SK-N-SH treated with all-trans-retinoic acid at 6 μM for 48 hours (cell line): ENCODE results near the gene PLEKHJ1.

Experiments
- ATAC-seq: fragments of 200-7000 bp; cut with Tn5 transposase; 3 replicates; pipeline ENCODE4 v1.9.1; 2020; ENCODE audit warnings: mild to moderate bottlenecking, moderate library complexity
- ARNTL ChIP-seq: fragments of 450-650 bp; formaldehyde crosslinking; IDR thresholded peaks from 2 replicates; pipeline ENCODE4 v1.5.0; 2020; ENCODE audit warnings: low read depth, mild to moderate bottlenecking, moderate library complexity, borderline replicate concordance
- BACH2 ChIP-seq: fragments of 250-450 bp; sonication (Bioruptor Pico); IDR thresholded peaks from 2 replicates; pipeline ENCODE4 v1.9.0; 2021; ENCODE audit warnings: mild to moderate bottlenecking, borderline replicate concordance
- CSDC2 ChIP-seq: fragments of 250-450 bp; sonication (Bioruptor Pico); IDR thresholded peaks from 2 replicates; pipeline ENCODE4 v1.5.0; 2020; ENCODE audit warnings: mild to moderate bottlenecking, moderate library complexity
- ESRRG ChIP-seq: fragments of 250-450 bp; sonication (Bioruptor Pico); IDR thresholded peaks from 2 replicates; pipeline ENCODE4 v1.6.1; 2021; ENCODE audit warnings: mild to moderate bottlenecking
- OSR1 ChIP-seq: fragments of 250-450 bp; sonication (Bioruptor Pico); IDR thresholded peaks from 2 replicates; pipeline ENCODE4 v1.8.0; 2022; ENCODE audit warnings: moderate library complexity, mild to moderate bottlenecking, inconsistent platforms
- PPARA ChIP-seq: fragments of 250-450 bp; sonication (Bioruptor Pico); IDR thresholded peaks from 2 replicates; pipeline ENCODE4 v1.5.0; 2020; ENCODE audit warnings: mild to moderate bottlenecking, borderline replicate concordance
- RARB ChIP-seq: fragments of 250-450 bp; sonication (Bioruptor Pico); IDR thresholded peaks from 2 replicates; pipeline ENCODE4 v1.8.0; 2021; ENCODE audit warnings: mild to moderate bottlenecking, moderate library complexity
- SNAI2 ChIP-seq: fragments of 250-450 bp; sonication (Bioruptor Pico); IDR thresholded peaks from 2 replicates; pipeline ENCODE4 v1.5.0; 2020; ENCODE audit warnings: mild to moderate bottlenecking, moderate library complexity
- TOX ChIP-seq: fragments of 250-450 bp; sonication (Bioruptor Pico); IDR thresholded peaks from 2 replicates; pipeline ENCODE4 v1.8.0; 2021; ENCODE audit warnings: mild to moderate bottlenecking, moderate library complexity, borderline replicate concordance
- ZC3H10 ChIP-seq: fragments of 250-450 bp; sonication (Bioruptor Pico); IDR thresholded peaks from 2 replicates; pipeline ENCODE4 v1.5.1; 2021; ENCODE audit warnings: mild to moderate bottlenecking, moderate library complexity
- ZFP3 ChIP-seq: fragments of 250-450 bp; sonication (Bioruptor Pico); IDR thresholded peaks from 2 replicates; pipeline ENCODE4 v1.5.0; 2020; ENCODE audit warnings: mild to moderate bottlenecking, moderate library complexity
- ZFP30 ChIP-seq: fragments of 450-650 bp; formaldehyde crosslinking; IDR thresholded peaks from 2 replicates; pipeline ENCODE4 v1.5.0; 2022; ENCODE audit warnings: mild to moderate bottlenecking, moderate library complexity
- ZNF565 ChIP-seq: fragments of 450-650 bp; formaldehyde crosslinking; conservative IDR thresholded peaks from 2 replicates; pipeline ENCODE4 v1.5.0; 2020; ENCODE audit warnings: low read depth, mild to moderate bottlenecking, moderate library complexity
- ZNF70 ChIP-seq: fragments of 450-650 bp; formaldehyde crosslinking; IDR thresholded peaks from 2 replicates; pipeline ENCODE4 v1.5.0; 2020; ENCODE audit warnings: mild to moderate bottlenecking, moderate library complexity
- ZNF8 ChIP-seq: fragments of 450-650 bp; formaldehyde crosslinking; IDR thresholded peaks from 2 replicates; pipeline ENCODE4 v1.5.0; 2020; ENCODE audit warnings: mild to moderate bottlenecking, moderate library complexity
- TF ChIP-seq, protein P1 (sequence below): fragments of 250-450 bp; sonication (Bioruptor Pico); IDR thresholded peaks from 2 replicates; pipeline ENCODE4 v1.8.0; 2021; ENCODE audit warnings: low read depth, mild to moderate bottlenecking, moderate library complexity, borderline replicate concordance
- TF ChIP-seq, protein P2 (sequence below): fragments of 250-450 bp; sonication (Bioruptor Pico); IDR thresholded peaks from 2 replicates; pipeline ENCODE4 v1.5.1; 2021; ENCODE audit warnings: mild to moderate bottlenecking, moderate library complexity
- TF ChIP-seq, protein P3 (sequence below): fragments of 250-450 bp; sonication (Bioruptor Pico); IDR thresholded peaks from 2 replicates; pipeline ENCODE4 v1.5.0; 2020; ENCODE audit warnings: mild to moderate bottlenecking, moderate library complexity
- TF ChIP-seq, protein P4 (sequence below): fragments of 250-450 bp; sonication (Bioruptor Pico); IDR thresholded peaks from 2 replicates; pipeline ENCODE4 v1.8.0; 2020; ENCODE audit warnings: mild to moderate bottlenecking, moderate library complexity, borderline replicate concordance
- TF ChIP-seq, protein P5 (sequence below): fragments of 250-450 bp; sonication (Bioruptor Pico); IDR thresholded peaks from 2 replicates; pipeline ENCODE4 v1.5.1; 2020; ENCODE audit warnings: low read depth, mild to moderate bottlenecking, moderate library complexity

The PLEKHJ1 gene

DNA sequence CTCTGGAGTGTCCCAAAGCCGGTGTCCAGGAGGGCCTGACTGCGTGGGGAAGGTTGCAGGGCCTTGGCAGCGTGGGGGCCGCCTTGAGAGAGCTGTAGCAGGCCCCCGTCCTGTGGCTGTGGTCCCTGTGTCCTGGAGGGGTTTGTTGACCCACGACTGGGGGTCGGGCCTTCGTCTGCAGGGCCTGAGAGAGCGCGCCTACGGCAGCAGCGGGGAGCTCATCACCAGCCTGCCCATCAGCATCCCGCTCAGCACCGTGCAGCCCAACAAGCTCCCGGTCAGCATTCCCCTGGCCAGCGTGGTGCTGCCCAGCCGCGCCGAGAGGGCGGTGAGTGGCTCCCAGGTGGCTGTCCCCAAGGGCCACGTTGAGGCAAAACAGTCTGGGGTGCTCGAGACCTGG is 18.5 kb downstream of the PLEKHJ1 start:
- TF ChIP-seq SNAI2 (CRISPR knock-in tag) (no peak), ZNF565 (CRISPR knock-in tag) (no peak), CSDC2 (CRISPR knock-in tag) (no peak), ZC3H10 (CRISPR knock-in tag) (no peak), ZNF8 (no peak), ARNTL (CRISPR knock-in tag) (no peak), ZFP30 (no peak), BACH2 (no peak), PPARA (CRISPR knock-in tag) (no peak), ZNF70 (no peak), OSR1 (no peak), ESRRG (CRISPR knock-in tag) (no peak), RARB (CRISPR knock-in tag) (no peak), ZFP3 (no peak)
- TF ChIP-seq, protein P1, sequence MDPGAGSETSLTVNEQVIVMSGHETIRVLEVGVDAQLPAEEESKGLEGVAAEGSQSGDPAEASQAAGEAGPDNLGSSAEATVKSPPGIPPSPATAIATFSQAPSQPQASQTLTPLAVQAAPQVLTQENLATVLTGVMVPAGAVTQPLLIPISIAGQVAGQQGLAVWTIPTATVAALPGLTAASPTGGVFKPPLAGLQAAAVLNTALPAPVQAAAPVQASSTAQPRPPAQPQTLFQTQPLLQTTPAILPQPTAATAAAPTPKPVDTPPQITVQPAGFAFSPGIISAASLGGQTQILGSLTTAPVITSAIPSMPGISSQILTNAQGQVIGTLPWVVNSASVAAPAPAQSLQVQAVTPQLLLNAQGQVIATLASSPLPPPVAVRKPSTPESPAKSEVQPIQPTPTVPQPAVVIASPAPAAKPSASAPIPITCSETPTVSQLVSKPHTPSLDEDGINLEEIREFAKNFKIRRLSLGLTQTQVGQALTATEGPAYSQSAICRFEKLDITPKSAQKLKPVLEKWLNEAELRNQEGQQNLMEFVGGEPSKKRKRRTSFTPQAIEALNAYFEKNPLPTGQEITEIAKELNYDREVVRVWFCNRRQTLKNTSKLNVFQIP (CRISPR knock-in tag): no peak
- TF ChIP-seq, protein P2, sequence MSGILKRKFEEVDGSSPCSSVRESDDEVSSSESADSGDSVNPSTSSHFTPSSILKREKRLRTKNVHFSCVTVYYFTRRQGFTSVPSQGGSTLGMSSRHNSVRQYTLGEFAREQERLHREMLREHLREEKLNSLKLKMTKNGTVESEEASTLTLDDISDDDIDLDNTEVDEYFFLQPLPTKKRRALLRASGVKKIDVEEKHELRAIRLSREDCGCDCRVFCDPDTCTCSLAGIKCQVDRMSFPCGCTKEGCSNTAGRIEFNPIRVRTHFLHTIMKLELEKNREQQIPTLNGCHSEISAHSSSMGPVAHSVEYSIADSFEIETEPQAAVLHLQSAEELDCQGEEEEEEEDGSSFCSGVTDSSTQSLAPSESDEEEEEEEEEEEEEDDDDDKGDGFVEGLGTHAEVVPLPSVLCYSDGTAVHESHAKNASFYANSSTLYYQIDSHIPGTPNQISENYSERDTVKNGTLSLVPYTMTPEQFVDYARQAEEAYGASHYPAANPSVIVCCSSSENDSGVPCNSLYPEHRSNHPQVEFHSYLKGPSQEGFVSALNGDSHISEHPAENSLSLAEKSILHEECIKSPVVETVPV (CRISPR knock-in tag): no peak
- TF ChIP-seq, protein P3, sequence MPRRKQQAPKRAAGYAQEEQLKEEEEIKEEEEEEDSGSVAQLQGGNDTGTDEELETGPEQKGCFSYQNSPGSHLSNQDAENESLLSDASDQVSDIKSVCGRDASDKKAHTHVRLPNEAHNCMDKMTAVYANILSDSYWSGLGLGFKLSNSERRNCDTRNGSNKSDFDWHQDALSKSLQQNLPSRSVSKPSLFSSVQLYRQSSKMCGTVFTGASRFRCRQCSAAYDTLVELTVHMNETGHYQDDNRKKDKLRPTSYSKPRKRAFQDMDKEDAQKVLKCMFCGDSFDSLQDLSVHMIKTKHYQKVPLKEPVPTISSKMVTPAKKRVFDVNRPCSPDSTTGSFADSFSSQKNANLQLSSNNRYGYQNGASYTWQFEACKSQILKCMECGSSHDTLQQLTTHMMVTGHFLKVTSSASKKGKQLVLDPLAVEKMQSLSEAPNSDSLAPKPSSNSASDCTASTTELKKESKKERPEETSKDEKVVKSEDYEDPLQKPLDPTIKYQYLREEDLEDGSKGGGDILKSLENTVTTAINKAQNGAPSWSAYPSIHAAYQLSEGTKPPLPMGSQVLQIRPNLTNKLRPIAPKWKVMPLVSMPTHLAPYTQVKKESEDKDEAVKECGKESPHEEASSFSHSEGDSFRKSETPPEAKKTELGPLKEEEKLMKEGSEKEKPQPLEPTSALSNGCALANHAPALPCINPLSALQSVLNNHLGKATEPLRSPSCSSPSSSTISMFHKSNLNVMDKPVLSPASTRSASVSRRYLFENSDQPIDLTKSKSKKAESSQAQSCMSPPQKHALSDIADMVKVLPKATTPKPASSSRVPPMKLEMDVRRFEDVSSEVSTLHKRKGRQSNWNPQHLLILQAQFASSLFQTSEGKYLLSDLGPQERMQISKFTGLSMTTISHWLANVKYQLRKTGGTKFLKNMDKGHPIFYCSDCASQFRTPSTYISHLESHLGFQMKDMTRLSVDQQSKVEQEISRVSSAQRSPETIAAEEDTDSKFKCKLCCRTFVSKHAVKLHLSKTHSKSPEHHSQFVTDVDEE (CRISPR knock-in tag): no peak
- TF ChIP-seq, protein P4, sequence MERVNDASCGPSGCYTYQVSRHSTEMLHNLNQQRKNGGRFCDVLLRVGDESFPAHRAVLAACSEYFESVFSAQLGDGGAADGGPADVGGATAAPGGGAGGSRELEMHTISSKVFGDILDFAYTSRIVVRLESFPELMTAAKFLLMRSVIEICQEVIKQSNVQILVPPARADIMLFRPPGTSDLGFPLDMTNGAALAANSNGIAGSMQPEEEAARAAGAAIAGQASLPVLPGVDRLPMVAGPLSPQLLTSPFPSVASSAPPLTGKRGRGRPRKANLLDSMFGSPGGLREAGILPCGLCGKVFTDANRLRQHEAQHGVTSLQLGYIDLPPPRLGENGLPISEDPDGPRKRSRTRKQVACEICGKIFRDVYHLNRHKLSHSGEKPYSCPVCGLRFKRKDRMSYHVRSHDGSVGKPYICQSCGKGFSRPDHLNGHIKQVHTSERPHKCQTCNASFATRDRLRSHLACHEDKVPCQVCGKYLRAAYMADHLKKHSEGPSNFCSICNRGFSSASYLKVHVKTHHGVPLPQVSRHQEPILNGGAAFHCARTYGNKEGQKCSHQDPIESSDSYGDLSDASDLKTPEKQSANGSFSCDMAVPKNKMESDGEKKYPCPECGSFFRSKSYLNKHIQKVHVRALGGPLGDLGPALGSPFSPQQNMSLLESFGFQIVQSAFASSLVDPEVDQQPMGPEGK (CRISPR knock-in tag): no peak
- TF ChIP-seq, all 23 proteins: peak for 0
- ATAC-seq: no peak

DNA sequence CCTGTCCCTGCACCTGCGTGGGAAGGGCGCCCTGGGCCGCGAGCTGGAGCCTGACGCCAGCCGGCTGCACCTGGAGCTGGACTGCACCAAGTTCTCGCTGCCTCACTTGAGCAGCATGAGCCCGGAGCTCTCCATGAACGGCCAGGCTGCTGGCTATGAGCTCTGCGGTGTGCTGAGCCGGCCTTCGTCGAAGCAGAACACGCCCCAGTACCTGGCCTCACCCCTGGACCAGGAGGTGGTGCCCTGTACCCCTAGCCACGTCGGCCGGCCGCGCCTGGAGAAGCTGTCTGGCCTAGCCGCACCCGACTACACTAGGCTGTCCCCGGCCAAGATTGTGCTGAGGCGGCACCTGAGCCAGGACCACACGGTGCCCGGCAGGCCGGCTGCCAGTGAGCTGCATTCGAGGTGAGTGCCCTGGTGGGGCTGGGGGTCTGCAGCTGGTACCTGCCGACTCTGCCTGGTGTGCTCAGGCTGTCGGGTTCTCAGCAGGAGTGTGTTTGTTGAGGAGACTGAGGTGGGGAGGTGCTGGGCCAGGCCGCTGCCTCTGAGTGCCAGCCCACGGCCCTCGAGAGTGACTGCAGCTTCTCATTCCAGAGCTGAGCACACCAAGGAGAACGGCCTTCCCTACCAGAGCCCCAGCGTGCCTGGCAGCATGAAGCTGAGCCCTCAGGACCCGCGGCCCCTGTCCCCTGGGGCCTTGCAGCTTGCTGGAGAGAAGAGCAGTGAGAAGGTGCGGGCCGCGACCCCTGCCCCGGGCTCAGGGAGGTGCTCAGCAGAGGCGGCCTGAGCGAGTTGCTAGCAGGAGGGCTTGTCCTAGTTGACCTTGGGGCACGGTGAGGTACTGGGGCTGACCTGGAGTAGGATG is 19.5 kb downstream of the PLEKHJ1 start:
- no peak for ATAC-seq
- TF ChIP-seq SNAI2 (CRISPR knock-in tag) (no peak), BACH2 (no peak), TOX (CRISPR knock-in tag) (no peak), ZFP3 (no peak), ZNF565 (CRISPR knock-in tag) (no peak), PPARA (CRISPR knock-in tag) (no peak), ZC3H10 (CRISPR knock-in tag) (no peak)
- TF ChIP-seq, protein P5, sequence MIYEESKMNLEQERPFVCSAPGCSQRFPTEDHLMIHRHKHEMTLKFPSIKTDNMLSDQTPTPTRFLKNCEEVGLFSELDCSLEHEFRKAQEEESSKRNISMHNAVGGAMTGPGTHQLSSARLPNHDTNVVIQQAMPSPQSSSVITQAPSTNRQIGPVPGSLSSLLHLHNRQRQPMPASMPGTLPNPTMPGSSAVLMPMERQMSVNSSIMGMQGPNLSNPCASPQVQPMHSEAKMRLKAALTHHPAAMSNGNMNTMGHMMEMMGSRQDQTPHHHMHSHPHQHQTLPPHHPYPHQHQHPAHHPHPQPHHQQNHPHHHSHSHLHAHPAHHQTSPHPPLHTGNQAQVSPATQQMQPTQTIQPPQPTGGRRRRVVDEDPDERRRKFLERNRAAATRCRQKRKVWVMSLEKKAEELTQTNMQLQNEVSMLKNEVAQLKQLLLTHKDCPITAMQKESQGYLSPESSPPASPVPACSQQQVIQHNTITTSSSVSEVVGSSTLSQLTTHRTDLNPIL: no peak
- TF ChIP-seq, protein P1 (CRISPR knock-in tag): no peak
- TF ChIP-seq, protein P3 (CRISPR knock-in tag): no peak
- TF ChIP-seq, protein P4 (CRISPR knock-in tag): no peak
- TF ChIP-seq, protein P2 (CRISPR knock-in tag): no peak
